Embryonic facial prominence (tissue), 1 donor: ENCODE measurements around the gene CRYGN.

ENCODE experiments used
- DNase-seq: peaks from one replicate; pipeline ENCODE4 v3.0.0-alpha.2; 2016; ENCODE audit errors: extremely low spot score

CRYGN gene

GRCh38 chr7:151391358-151391730, 48.6 kb downstream of the CRYGN start:
- no peak for DNase-seq

DNA sequence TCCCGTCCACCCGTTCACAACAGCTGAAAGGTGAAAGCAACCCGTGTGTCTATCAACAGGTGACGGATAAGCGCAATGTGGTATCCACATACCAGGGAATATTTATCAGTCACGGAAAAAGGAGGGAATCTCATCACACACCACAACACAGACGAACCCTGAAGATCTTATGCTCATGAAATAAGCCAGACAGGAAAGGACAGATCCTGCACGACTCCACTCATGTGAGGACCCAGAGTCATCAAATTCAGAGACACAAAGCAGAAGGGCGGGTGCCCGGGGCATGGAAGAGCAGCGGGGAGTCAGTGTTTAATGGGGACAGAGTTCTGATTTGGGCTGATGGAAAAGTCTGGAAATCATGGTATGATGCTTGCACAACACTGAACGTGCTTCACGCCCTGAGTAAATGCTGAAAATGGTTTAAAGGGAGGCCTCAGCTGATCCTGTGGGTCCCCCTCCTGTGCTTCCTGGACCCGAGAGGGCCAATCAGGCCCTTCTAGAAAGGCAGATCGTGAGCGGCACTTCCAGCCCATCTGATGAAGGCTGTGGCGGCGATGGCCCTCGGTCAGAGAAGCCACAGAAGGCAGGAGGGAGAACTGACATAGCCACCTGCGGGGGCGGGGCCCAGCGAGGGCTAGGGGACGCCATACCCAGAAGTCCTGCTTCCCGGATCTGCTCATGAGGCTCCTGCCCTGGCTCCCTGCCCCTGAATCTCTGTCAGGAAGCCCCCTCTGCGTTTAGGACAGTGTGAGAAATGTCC, 49.2 kb downstream of the CRYGN start:
- DNase-seq = no peak

- no peak for DNase-seq
These were observed 50.0 kb downstream of the CRYGN start for GRCh38 chr7:151389768-151390597.

DNA sequence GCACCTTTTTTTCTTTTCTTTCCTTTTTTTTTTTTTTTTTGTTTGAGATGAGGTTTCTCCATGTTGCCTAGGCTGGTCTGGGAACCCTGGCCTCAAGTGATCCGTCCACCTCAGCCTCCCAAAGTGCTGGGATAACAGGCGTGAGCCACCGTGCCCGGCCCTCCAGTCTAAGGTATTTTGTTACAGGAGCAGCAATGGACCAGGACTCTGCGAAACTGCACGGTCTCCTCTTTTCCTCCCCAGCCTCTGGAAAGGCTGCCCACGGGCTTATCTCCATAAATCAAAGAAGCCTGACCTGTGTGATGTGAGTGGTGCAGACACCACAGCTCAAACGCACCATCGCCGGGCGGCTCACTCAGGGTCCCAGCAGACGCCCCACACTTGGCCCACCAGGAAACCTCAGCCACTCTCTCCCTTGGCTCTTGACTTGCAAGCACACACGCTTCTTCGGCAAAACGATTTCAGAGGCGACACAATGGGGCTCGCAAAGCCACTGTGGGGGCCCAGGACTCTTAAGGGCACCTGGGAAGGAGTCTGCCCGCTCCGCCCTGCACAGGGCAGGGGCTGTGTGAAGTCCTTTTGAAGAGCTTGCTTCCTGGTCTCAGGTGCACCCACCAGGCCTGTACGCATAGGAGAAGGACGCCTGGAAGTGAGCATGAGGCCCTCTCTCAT, 50.7 kb downstream of the CRYGN start:
- no peak for DNase-seq

- no peak for DNase-seq
These were observed 51.5 kb downstream of the CRYGN start for GRCh38 chr7:151388430-151388829.

DNA sequence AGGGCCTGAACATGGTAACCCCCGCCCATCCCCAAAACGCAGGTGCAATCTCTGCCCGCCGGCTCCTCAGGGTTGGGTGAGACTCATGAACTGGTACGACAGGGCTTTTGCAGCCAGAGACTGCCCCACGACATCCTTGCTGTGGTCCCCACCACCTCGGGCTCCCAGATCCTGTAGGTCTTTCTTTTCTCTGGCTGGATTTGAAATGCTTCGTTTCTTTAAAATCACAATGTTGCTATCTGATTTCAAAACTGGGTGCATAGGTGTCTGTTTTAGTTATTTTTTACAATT, 52.0 kb downstream of the CRYGN start:
- DNase-seq = no peak

- no peak for DNase-seq
These were observed 52.6 kb downstream of the CRYGN start for GRCh38 chr7:151387161-151388006.

- no peak for DNase-seq
These were observed 53.4 kb downstream of the CRYGN start for GRCh38 chr7:151386301-151387160.

- no peak for DNase-seq
These were observed 54.2 kb downstream of the CRYGN start for GRCh38 chr7:151385626-151386300.

DNA sequence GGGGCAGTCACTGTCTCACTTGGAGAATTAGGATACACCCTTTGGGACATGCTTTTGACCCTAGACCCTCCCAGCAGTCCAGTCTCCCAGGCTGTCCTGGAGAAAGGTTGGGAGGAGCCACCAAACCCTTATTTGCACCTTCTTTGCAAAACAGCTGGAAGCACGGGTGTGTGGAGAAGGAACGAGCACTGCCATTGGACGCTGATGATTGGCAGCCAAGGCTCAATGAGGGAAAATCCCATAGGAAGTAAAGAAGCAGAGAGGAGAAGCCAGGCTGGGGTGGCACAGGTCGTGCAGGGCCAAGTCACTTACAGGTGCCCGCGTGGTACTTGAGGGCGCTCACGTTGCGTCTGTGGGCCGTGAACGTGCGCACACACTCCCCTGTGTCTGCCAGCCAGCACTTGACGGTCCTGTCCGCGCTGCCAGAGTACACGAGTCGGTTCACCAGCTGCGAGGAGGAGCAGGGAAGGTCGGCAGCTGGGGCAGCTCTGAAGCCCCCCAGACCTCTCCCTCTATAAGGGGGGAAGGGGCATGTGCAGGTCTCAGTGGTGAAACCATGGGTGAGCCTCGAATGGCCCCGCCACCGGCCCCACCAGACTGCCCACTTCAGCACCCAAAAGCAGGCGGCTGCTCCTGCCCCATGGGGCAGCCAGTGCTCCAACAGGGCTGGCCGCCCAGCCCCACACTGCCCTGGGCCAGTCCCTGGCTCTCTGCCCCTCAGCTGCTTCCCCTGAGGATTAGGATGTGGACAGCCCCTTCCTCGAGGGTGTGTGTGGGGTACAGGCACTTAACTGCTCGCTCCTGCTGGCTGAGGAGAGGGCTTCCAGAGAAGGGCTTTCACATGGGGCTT, 54.9 kb downstream of the CRYGN start:
- no peak for DNase-seq

GRCh38 chr7:151384352-151384697, 55.6 kb downstream of the CRYGN start:
- DNase-seq = no peak

DNA sequence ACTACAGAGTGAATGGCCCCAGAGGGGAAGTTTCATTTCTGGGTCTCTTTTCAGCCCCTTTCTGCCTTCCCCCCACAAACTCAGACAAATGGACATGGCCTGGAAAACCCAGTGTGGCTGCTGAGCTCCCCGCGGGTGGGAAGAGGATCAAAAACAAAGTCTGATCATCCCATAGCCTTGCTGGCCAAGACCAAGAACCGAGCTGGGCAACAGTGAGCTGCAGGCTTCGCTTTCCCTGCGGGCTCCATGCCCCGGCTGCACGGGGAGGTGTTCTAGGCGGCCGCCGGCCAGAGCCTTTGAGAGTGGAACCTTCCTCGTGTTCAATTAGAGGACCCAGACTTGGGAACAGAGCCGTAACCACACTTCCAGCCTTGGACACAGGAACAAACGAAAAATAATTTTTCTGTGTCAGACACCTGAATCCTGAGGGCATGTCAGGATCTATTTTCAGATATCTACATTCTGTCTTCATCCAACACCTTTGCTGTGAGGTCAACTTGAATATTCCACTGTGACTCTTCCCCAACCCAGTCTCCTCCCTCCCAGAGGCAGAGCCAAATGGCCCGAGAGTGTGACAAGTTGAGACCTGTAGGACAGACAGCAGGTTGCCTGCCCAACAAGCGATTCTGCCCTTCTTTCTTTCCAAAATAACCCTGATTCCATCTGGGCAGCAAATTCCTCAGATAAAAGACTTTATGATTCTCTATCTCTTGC, 56.1 kb downstream of the CRYGN start:
- no peak for DNase-seq

DNA sequence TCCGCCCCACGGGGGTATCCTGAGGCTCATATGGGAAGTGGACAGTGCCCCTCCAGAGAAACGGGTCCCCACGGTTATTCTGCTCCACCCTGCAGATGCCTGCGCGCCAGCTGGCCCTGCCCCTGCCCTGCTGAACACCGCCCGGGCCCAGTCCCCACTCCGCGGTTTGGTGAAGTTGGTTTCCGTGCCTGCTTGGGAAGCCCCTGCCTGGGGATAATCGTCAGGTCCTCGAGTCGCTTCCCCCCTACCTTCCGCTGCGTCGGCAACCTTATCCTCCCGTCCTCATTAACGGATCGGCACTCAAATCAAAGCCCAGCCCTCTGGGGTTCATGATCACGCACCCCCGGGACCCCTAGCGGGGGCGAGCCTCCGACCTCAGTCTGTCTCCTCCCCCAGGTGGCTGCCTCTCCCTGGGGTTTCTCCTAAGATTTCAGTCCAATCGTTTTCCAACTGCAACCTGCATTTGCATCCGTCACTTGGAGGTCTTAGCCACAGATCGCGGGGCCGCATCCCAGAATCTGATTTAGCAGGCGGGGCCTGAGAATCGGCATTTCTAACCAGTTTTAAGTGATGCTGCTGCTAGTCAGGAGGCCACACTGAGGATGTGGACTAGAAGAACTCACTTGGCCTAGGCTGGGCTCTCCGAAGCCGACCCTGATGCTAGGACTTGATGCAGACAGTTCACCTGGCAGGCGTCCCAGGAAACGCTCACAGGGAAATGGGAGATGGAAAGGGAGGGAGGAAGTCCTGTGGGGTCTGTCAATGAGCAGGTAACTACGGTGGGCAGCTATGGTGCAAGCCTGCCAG, 57.7 kb downstream of the CRYGN start:
- no peak for DNase-seq

DNA sequence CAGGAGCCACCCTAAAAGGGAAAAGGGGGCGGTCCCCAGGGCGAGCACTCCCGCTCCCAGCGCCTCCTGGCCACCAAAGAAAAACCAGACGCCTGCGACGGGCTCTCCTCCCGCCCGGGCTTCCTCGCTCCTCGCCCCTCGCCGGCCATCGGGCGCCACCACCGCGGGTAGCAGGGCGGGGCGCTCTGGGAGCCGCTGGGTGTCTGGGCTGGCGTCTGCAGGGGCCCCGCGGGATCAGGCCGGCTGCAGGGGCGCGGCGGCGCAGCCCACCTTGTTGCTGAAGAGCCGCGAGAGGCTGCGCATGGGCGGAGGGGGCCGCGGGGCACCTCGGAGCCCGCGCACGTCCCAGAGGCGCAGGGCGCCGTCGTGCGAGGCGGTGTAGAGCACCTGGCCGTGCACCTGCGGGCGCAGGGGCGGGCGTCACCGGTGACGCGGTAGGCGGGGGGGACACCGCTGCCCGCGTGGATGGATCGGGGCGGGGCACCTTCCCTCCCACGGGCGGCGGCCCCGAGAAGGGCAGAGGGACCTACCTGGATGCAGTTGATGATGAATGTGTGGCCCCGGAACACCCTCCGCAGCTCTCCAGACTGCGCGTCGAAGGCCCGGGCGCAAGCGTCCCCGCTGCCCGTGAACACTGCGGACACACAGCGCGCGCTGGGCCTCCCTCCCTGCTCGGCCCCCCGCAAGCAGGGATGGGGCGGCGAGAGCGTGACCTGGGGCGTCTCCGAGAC, 58.4 kb downstream of the CRYGN start:
- DNase-seq = no peak

GRCh38 chr7:151381098-151381347, 58.9 kb downstream of the CRYGN start:
- no peak for DNase-seq

DNA sequence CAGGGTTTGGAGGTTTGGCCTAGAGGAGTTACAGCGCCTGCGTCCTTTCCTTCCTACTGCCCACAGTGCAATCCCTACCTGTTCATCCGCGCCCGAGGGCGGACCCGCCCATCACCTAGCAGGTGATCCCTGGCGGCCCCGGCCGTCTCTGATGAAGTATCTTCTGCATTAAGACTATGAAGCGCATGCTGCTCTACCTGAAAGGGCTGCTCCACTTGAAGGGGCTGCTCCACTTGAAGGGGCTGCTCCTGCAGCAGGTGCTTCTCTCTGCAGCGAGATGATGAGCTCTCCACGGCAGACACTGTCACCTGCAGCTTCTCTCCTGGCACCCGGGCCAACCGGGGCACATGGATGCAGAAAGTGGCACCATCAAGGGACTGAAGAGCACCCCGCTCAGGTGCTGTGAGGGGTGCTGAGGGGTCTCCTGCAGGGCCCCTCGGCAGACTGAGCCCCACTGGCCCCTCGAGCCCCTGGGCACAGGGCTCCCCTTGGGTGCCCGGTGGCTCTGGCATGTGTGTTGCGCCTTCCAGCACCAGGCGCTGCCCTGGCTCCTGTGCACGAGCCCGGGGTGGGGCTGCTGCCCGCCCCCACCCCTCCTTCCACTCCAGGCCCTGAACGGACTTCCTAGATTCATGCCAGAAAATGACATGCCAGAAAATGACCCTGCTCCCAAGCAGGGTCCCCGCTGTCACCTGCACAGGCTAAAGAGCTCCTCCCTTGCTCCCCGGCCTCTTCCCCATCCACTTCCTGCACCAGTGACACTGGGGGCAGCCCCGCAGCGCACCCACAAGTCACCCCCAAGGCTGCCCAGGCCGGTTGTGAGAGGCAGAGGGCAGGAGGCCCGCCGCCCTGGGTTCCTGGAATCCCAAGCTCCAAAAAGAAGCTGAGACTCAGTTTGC, 59.5 kb downstream of the CRYGN start:
- no peak for DNase-seq
